Ishikawa (cell line): ENCODE results near the gene EGR4.

Experiments used
- CEBPB ChIP-seq: IDR thresholded peaks from 2 replicates; pipeline ENCODE4 v1.6.1; 2012
- CREB1 ChIP-seq: IDR thresholded peaks from 2 replicates; pipeline ENCODE4 v1.6.1; 2012; ENCODE audit warnings: low read depth
- EGR1 ChIP-seq: IDR thresholded peaks from 2 replicates; pipeline ENCODE4 v1.6.1; 2012
- EP300 ChIP-seq: IDR thresholded peaks from 2 replicates; pipeline ENCODE4 v1.6.1; 2012; ENCODE audit warnings: borderline replicate concordance
- FOXM1 ChIP-seq: IDR thresholded peaks from 2 replicates; pipeline ENCODE4 v1.6.1; 2012; ENCODE audit warnings: low read depth, borderline replicate concordance
- NFIC ChIP-seq: IDR thresholded peaks from 2 replicates; pipeline ENCODE4 v1.6.1; 2012
- RAD21 ChIP-seq: IDR thresholded peaks from 2 replicates; pipeline ENCODE4 v1.6.1; 2012; ENCODE audit warnings: low read depth
- TAF1 ChIP-seq: IDR thresholded peaks from 2 replicates; pipeline ENCODE4 v1.6.1; 2012; ENCODE audit warnings: low read depth, mild to moderate bottlenecking
- TCF12 ChIP-seq: IDR thresholded peaks from 2 replicates; pipeline ENCODE4 v1.6.1; 2012; ENCODE audit warnings: low read depth
- TEAD4 ChIP-seq: IDR thresholded peaks from 2 replicates; pipeline ENCODE4 v1.6.1; 2012
- YY1 ChIP-seq: IDR thresholded peaks from 2 replicates; pipeline ENCODE4 v1.6.1; 2012; ENCODE audit warnings: low read depth
- ZBTB7A ChIP-seq: IDR thresholded peaks from 2 replicates; pipeline ENCODE4 v1.6.1; 2012; ENCODE audit warnings: low read depth
- TF ChIP-seq, protein P1 (sequence below): IDR thresholded peaks from 2 replicates; pipeline ENCODE4 v1.6.1; 2012; ENCODE audit warnings: low read depth, mild to moderate bottlenecking
- TF ChIP-seq, protein P2 (sequence below): IDR thresholded peaks from 2 replicates; pipeline ENCODE4 v1.6.1; 2012
- TF ChIP-seq, protein P3 (sequence below): IDR thresholded peaks from 2 replicates; pipeline ENCODE4 v1.6.1; 2012

Gene EGR4

DNA sequence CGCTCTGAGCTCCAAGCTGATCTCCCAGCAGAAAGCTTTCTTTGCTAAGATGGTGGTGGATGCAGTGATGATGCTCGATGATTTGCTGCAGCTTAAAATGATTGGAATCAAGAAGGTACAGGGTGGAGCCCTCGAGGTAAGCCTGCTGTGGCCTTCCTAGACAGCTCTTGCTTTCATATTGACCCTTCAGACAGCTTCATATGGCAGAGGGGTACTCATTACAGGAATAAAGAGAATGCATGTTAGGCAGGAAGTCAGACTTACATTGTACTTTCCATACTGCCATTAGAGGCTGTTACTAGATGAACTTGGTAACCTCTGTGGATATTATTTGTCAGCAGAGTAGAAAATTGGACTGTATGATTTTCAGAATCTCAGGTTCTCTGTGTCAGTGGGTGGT, 48.8 kb downstream of the EGR4 start:
- TF ChIP-seq ZBTB7A (no peak), RAD21 (no peak), EGR1 (no peak), FOXM1 (no peak), TEAD4 (no peak), CEBPB (no peak), NFIC (no peak)

- TF ChIP-seq, protein P1, sequence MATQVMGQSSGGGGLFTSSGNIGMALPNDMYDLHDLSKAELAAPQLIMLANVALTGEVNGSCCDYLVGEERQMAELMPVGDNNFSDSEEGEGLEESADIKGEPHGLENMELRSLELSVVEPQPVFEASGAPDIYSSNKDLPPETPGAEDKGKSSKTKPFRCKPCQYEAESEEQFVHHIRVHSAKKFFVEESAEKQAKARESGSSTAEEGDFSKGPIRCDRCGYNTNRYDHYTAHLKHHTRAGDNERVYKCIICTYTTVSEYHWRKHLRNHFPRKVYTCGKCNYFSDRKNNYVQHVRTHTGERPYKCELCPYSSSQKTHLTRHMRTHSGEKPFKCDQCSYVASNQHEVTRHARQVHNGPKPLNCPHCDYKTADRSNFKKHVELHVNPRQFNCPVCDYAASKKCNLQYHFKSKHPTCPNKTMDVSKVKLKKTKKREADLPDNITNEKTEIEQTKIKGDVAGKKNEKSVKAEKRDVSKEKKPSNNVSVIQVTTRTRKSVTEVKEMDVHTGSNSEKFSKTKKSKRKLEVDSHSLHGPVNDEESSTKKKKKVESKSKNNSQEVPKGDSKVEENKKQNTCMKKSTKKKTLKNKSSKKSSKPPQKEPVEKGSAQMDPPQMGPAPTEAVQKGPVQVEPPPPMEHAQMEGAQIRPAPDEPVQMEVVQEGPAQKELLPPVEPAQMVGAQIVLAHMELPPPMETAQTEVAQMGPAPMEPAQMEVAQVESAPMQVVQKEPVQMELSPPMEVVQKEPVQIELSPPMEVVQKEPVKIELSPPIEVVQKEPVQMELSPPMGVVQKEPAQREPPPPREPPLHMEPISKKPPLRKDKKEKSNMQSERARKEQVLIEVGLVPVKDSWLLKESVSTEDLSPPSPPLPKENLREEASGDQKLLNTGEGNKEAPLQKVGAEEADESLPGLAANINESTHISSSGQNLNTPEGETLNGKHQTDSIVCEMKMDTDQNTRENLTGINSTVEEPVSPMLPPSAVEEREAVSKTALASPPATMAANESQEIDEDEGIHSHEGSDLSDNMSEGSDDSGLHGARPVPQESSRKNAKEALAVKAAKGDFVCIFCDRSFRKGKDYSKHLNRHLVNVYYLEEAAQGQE: no peak
- TF ChIP-seq ZBTB7A (no peak), CREB1 (no peak), TAF1 (no peak), EP300 (no peak), FOXM1 (no peak), CEBPB (no peak), EGR1 (no peak), RAD21 (no peak), NFIC (no peak), TEAD4 (no peak), YY1 (no peak), TCF12 (no peak)
- TF ChIP-seq, protein P2, sequence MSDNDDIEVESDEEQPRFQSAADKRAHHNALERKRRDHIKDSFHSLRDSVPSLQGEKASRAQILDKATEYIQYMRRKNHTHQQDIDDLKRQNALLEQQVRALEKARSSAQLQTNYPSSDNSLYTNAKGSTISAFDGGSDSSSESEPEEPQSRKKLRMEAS: no peak
- TF ChIP-seq, protein P3, sequence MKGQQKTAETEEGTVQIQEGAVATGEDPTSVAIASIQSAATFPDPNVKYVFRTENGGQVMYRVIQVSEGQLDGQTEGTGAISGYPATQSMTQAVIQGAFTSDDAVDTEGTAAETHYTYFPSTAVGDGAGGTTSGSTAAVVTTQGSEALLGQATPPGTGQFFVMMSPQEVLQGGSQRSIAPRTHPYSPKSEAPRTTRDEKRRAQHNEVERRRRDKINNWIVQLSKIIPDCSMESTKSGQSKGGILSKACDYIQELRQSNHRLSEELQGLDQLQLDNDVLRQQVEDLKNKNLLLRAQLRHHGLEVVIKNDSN: no peak
Observed at GRCh38 chr2:73243884-73244570, 49.3 kb downstream of the EGR4 start.
